ENCODE results near the gene KIAA1958.
A peak's percentile ranks its signal among the peaks of the same experiment; 100 is the strongest.

The KIAA1958 gene

GRCh38 chr9:112484607-112485006 is 2.0 kb upstream of the KIAA1958 start:
- DNase-seq: no peak
- no peaks in the 10 kb centered on the region for H3K36me3 ChIP-seq (replicated peaks)
- no peak overlapping the region for H3K27ac ChIP-seq
- H3K27me3 ChIP-seq (replicated peaks): no peaks in the 10 kb centered on the region
- in situ Hi-C loops (cut with HindIII; ENCODE audit: low pct_ligation_motif_present, low sequenced_read_pairs): no loop called here
- TF ChIP-seq CTCF (IDR thresholded peaks at IDR 0.05; ENCODE audit: low read depth, low read length, missing control alignments): no peak
- H3K4me3 ChIP-seq (ENCODE audit: low read depth, low read length): no peak overlapping the region

GRCh38 chr9:112485574-112485973 is 1.1 kb upstream of the KIAA1958 start:
- Histone ChIP-seq H3K36me3 (replicated peaks) (no peaks in the 10 kb centered on the region), H3K27ac (no peak overlapping the region), H3K4me3 (ENCODE audit: low read depth, low read length) (no peak overlapping the region), H3K27me3 (replicated peaks) (no peaks in the 10 kb centered on the region)
- TF ChIP-seq CTCF (IDR thresholded peaks at IDR 0.05; ENCODE audit: low read depth, low read length, missing control alignments): no peak
- DNase-seq: no peak
- in situ Hi-C loops (cut with HindIII; ENCODE audit: low pct_ligation_motif_present, low sequenced_read_pairs): no loop called here

DNA sequence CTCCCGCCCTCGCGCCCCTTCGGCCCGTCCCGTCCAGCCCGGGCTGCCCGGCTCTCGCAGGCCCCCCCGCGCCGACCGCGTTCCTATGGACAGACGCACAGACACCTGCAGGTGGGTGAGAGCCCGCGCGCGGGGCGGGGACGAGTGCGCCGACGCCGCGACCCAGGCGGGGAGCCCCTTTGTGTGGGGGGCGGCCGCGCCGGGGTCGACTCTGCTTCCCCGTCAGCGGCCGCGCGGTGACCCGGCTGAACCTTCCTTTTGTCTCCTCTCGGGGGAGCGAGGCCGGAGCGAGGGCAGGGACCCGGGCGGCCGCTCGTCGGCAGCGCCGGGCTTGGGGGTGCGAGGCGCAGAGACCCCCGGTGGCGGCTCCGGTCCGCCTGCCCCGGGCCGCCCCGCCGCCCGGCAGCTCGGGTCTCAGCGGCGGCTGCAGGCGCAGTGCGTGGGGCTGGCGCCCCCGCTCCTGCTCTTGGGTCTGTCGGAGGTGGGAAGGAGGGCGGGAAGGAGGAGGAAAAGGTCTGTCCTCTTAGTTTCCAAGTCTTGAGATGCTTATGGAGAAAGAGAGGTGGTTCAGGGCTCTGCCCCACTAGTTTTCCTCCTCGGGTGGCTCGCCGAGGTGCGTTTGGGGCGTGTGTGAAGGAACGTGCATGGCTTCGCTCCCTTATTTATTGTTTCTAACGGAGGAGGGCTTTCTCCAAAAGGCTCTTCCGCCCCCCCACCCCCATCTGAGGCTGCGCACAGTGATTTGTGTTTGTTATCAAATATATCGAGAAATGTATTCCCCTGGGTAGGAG is 576 bp downstream of the KIAA1958 start:
- H3K27me3 ChIP-seq (replicated peaks): no peaks in the 10 kb centered on the region
- DNase-seq: peak; percentile 49
- H3K27ac ChIP-seq: no peak overlapping the region
- no peak for TF ChIP-seq CTCF (IDR thresholded peaks at IDR 0.05; ENCODE audit: low read depth, low read length, missing control alignments)
- H3K36me3 ChIP-seq (replicated peaks): no peaks in the 10 kb centered on the region
- peak overlapping the region; percentile 70 for H3K4me3 ChIP-seq (ENCODE audit: low read depth, low read length)
- in situ Hi-C loops (cut with HindIII; ENCODE audit: low pct_ligation_motif_present, low sequenced_read_pairs): no loop called here

- Histone ChIP-seq H3K27ac (no peak overlapping the region), H3K36me3 (replicated peaks) (no peaks in the 10 kb centered on the region), H3K4me3 (ENCODE audit: low read depth, low read length) (peak overlapping the region; percentile 70), H3K27me3 (replicated peaks) (no peaks in the 10 kb centered on the region)
- no peak for TF ChIP-seq CTCF (IDR thresholded peaks at IDR 0.05; ENCODE audit: low read depth, low read length, missing control alignments)
- in situ Hi-C loops (cut with HindIII; ENCODE audit: low pct_ligation_motif_present, low sequenced_read_pairs): no loop called here
- peak; percentile 2 for DNase-seq
Observed at GRCh38 chr9:112487799-112488340, 1.2 kb downstream of the KIAA1958 start.

DNA sequence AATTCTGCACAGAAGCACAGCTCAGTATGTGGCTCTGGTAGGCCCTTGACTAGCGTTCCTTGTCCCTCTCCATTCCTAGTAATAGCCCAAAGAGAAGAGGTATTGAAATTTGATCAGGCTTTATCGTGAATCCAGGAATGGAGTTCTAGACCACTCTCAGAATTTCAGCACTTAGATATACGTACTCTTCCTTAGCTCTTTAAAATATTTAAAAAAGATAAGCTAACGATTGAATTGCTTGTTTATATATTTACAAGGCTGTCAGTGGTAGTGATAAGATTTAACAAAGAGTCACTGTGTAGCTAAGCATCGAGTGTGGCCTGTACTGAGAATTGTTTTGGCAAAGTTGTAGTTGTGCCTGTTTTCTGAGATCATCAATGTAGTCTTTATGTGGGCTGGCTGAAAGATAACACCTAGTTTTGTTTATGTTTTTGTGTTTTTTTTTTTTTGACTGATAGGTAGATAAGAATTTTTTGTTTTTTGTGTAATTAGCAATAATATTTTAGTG is 2.5 kb downstream of the KIAA1958 start:
- no peak for TF ChIP-seq CTCF (IDR thresholded peaks at IDR 0.05; ENCODE audit: low read depth, low read length, missing control alignments)
- DNase-seq: no peak
- Histone ChIP-seq H3K27me3 (replicated peaks) (no peaks in the 10 kb centered on the region), H3K36me3 (replicated peaks) (no peaks in the 10 kb centered on the region), H3K27ac (no peak overlapping the region), H3K4me3 (ENCODE audit: low read depth, low read length) (no peak overlapping the region)
- in situ Hi-C loops (cut with HindIII; ENCODE audit: low pct_ligation_motif_present, low sequenced_read_pairs): no loop called here

Data from brain microvascular endothelial cell (primary cell).